CD14-positive monocyte (primary cell): ENCODE results near the gene MGAT5B. TPM values are rescaled to one million over a fixed set of nuclear protein-coding genes. Genes with fewer than 3 reads are reported as not detected.
"Not testable (repeated sequence)": the region's sequence is repeated elsewhere in the genome, so short reads cannot be mapped to it uniquely, and the experiment has no call there.

Experiments used
- DNase-seq, 3 donors: peaks; one replicate each; pipeline ENCODE4 v3.0.0-alpha.2; 2011 to 2022
- H2AFZ ChIP-seq: 2 replicates; pipeline ENCODE4 v1.6.0; 2012; ENCODE audit warnings: mild to moderate bottlenecking, low read depth, low read length, inconsistent platforms; ENCODE audit not compliant: insufficient read depth, poor library complexity, severe bottlenecking
- H3K27ac ChIP-seq, 2 donors: 1 replicate in 1 of 2; 2 replicates in 1 of 2; pipeline ENCODE4 v1.5.1; 2012 to 2013; ENCODE audit warnings: low read length in 2 of 2, control low read depth in 1 of 2, inconsistent platforms in 1 of 2, low read depth in 1 of 2, mild to moderate bottlenecking in 1 of 2
- H3K27me3 ChIP-seq, 2 donors: one replicate each; pipeline versions ENCODE4 v1.6.0 to v1.6.1; 2011 to 2013; ENCODE audit warnings: low read length in 2 of 2; ENCODE audit not compliant: control insufficient read depth in 2 of 2, insufficient read depth in 2 of 2
- H3K36me3 ChIP-seq, 2 donors: replicated peaks in 1 of 2; 1 replicate in 1 of 2; 2 replicates in 1 of 2; pipeline versions ENCODE4 v1.5.1 to v1.6.1; 2012 to 2013; ENCODE audit warnings: low read length in 2 of 2, control low read depth in 1 of 2, inconsistent platforms in 1 of 2, mild to moderate bottlenecking in 1 of 2; ENCODE audit not compliant: insufficient read depth in 2 of 2, control insufficient read depth in 1 of 2
- H3K4me1 ChIP-seq, 2 donors: 1 replicate in 1 of 2; 2 replicates in 1 of 2; pipeline versions ENCODE4 v1.5.1 to v1.6.1; 2012 to 2013; ENCODE audit warnings: low read length in 2 of 2, control low read depth in 1 of 2, inconsistent platforms in 1 of 2, mild to moderate bottlenecking in 1 of 2, moderate library complexity in 1 of 2; ENCODE audit not compliant: insufficient read depth in 2 of 2, control insufficient read depth in 1 of 2
- H3K4me2 ChIP-seq: replicated peaks from 2 replicates; pipeline ENCODE3; 2012; ENCODE audit warnings: low read length, moderate library complexity, mild to moderate bottlenecking; ENCODE audit not compliant: poor library complexity, severe bottlenecking; ENCODE audit errors: extremely low read depth
- H3K4me3 ChIP-seq, 3 experiments: fragments of 200-600 bp in 1 of 3; sonication (generic) in 1 of 3; replicated peaks in 1 of 3; 1 replicate in 2 of 3; 2 replicates in 1 of 3; pipeline ENCODE4 v1.5.1; 2011 to 2013; ENCODE audit warnings: low read length in 3 of 3, mild to moderate bottlenecking in 3 of 3, control low read depth in 2 of 3, low read depth in 2 of 3, inconsistent platforms in 1 of 3, moderate library complexity in 1 of 3
- H3K79me2 ChIP-seq: 2 replicates; pipeline ENCODE4 v1.6.0; 2012; ENCODE audit warnings: mild to moderate bottlenecking, control low read depth, inconsistent platforms, low read length, moderate library complexity; ENCODE audit not compliant: insufficient read depth
- H3K9ac ChIP-seq: 2 replicates; pipeline ENCODE4 v1.6.0; 2017; ENCODE audit warnings: low read length, mild to moderate bottlenecking; ENCODE audit not compliant: insufficient read depth, poor library complexity, severe bottlenecking
- H3K9me3 ChIP-seq, 2 donors: replicated peaks in 1 of 2; 1 replicate in 1 of 2; 2 replicates in 1 of 2; pipeline versions ENCODE4 v1.5.1 to v1.6.1; 2012 to 2013; ENCODE audit warnings: low read length in 2 of 2, control low read depth in 1 of 2; ENCODE audit not compliant: control insufficient read depth in 1 of 2, insufficient read depth in 1 of 2
- H4K20me1 ChIP-seq: 2 replicates; pipeline ENCODE4 v1.6.0; 2012; ENCODE audit warnings: mild to moderate bottlenecking, low read length, control low read depth, moderate library complexity; ENCODE audit not compliant: insufficient read depth
- H3K27ac Mint-ChIP-seq, 7 donors: one replicate each; pipeline ENCODE4 v1.8.0; 2020; ENCODE audit warnings: mild to moderate bottlenecking in 7 of 7, mixed read lengths in 7 of 7, moderate library complexity in 6 of 7, inconsistent platforms in 2 of 7
- H3K27me3 Mint-ChIP-seq, 3 donors: one replicate each; pipeline ENCODE4 v1.8.0; 2021 to 2022; ENCODE audit warnings: low read depth in 3 of 3, mild to moderate bottlenecking in 3 of 3, mixed read lengths in 3 of 3, moderate library complexity in 3 of 3, inconsistent platforms in 1 of 3
- H3K36me3 Mint-ChIP-seq, 2 donors: one replicate each; pipeline ENCODE4 v1.8.0; 2020; ENCODE audit warnings: mixed read lengths in 2 of 2, inconsistent platforms in 1 of 2, mild to moderate bottlenecking in 1 of 2
- H3K4me1 Mint-ChIP-seq: one replicate; pipeline ENCODE4 v1.8.0; 2020; ENCODE audit warnings: mild to moderate bottlenecking, mixed read lengths
- H3K4me3 Mint-ChIP-seq, 2 donors: one replicate each; pipeline ENCODE4 v1.8.0; 2020; ENCODE audit warnings: mild to moderate bottlenecking in 2 of 2, mixed read lengths in 2 of 2, moderate library complexity in 1 of 2
- H3K9me3 Mint-ChIP-seq, 7 donors: one replicate each; pipeline ENCODE4 v1.8.0; 2020 to 2022; ENCODE audit warnings: mixed read lengths in 7 of 7, mild to moderate bottlenecking in 6 of 7, moderate library complexity in 6 of 7, inconsistent platforms in 2 of 7
- WGBS: methylation state at CpG from one replicate; pipeline ENCODE4 v1.1.5; 2013; ENCODE audit warnings: missing lambda C conversion rate; ENCODE audit not compliant: insufficient coverage; 5-methylcytosine and 5-hydroxymethylcytosine counted together
- intact Hi-C, 2 donors: fragments of 100-400 bp; cut with micrococcal nuclease; formaldehyde crosslinking; loops; one replicate each; pipeline versions ENCODE4 v1.15.0 to v1.15.1; 2023
- polyA plus RNA-seq, 3 donors: library from polyadenylated mRNA; depleted of rRNA in 1 of 3; unstranded in 2 of 3; stranded (reverse) in 1 of 3; fragments of 300-500 nt in 2 of 3; fragments of >200 nt in 1 of 3; fragmentation: Illumina TruSeq in 2 of 3; gene quantifications; 1 replicate in 2 of 3; 2 replicates in 1 of 3; pipeline ENCODE4 v1.2.3, GENCODE V29; 2012 to 2021
- TF ChIP-seq, protein P1 (sequence below): fragments of 200-600 bp; IDR thresholded peaks from one replicate; pipeline ENCODE4 v1.8.0; 2022; ENCODE audit warnings: antibody characterized with exemption, mild to moderate bottlenecking

Gene MGAT5B
- polyA plus RNA-seq, 3 donors, result not detected

GRCh38 chr17:76847031-76847430 lies 21.2 kb upstream of the MGAT5B start:
- H3K27ac ChIP-seq, result no peak overlapping the region
- H3K27me3 Mint-ChIP-seq, result peaks cover 9 to 21% (median 11%) of the 10 kb centered on the region in 3 donors
- WGBS, result 0% methylated on average over 1 of the region's 2 CpGs

DNA sequence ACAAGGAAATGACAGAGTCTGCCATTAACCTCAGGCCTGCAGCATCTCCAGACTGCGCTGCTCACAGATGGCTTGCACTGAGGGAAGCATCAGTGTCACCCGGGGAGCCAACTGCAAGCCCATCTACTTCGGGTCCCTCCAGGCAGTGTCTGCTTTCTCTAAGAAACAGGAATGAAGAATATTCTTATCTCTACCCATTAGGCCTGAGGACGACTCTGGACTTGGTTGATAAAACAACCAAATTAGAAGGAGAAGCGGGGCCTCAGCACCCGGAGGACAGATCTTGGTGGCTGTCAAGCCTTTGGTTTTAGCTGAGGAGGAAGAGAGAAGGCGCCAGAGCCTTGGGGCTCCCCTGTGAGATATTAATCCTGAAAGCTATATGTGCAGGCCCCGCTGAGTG lies 19.5 kb upstream of the MGAT5B start:
- TF ChIP-seq, protein P1, sequence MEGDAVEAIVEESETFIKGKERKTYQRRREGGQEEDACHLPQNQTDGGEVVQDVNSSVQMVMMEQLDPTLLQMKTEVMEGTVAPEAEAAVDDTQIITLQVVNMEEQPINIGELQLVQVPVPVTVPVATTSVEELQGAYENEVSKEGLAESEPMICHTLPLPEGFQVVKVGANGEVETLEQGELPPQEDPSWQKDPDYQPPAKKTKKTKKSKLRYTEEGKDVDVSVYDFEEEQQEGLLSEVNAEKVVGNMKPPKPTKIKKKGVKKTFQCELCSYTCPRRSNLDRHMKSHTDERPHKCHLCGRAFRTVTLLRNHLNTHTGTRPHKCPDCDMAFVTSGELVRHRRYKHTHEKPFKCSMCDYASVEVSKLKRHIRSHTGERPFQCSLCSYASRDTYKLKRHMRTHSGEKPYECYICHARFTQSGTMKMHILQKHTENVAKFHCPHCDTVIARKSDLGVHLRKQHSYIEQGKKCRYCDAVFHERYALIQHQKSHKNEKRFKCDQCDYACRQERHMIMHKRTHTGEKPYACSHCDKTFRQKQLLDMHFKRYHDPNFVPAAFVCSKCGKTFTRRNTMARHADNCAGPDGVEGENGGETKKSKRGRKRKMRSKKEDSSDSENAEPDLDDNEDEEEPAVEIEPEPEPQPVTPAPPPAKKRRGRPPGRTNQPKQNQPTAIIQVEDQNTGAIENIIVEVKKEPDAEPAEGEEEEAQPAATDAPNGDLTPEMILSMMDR, result no peak
- no peak for DNase-seq
- no peak overlapping the region for H3K4me2 ChIP-seq
- intact Hi-C loops, result no loop called here
- Mint-ChIP-seq H3K4me1 (peaks cover 2% of the 10 kb centered on the region), H3K27me3 (peaks cover 4 to 14% (median 6%) of the 10 kb centered on the region in 3 donors), H3K9me3 (peaks cover 0 to 3% (median 0%) of the 10 kb centered on the region in 7 donors), H3K36me3 (no peaks in the 10 kb centered on the region), H3K27ac (no peak overlapping the region), H3K4me3 (no peak overlapping the region)
- no peaks in the 10 kb centered on the region for H4K20me1 ChIP-seq
- 87% methylated on average over 5 of the region's 8 CpGs for WGBS
- H3K36me3 ChIP-seq, result no peaks in the 10 kb centered on the region
- H3K27ac ChIP-seq, result no peak overlapping the region
- no peak overlapping the region for H2AFZ ChIP-seq
- no peak overlapping the region for H3K9ac ChIP-seq
- no peaks in the 10 kb centered on the region for H3K79me2 ChIP-seq
- no peaks in the 10 kb centered on the region for H3K4me1 ChIP-seq
- no peaks in the 10 kb centered on the region for H3K27me3 ChIP-seq
- H3K4me3 ChIP-seq, result no peak overlapping the region
- H3K9me3 ChIP-seq, result no peaks in the 10 kb centered on the region

More at GRCh38 chr17:76847031-76847430, 21.2 kb upstream of the MGAT5B start:
- H3K27ac Mint-ChIP-seq, result no peak overlapping the region
- DNase-seq, result no peak
- Histone ChIP-seq H3K4me1 (no peaks in the 10 kb centered on the region), H3K27me3 (peaks cover 2 to 4% of the 10 kb centered on the region in 2 donors), H4K20me1 (no peaks in the 10 kb centered on the region), H3K4me2 (no peak overlapping the region), H3K36me3 (no peaks in the 10 kb centered on the region), H2AFZ (no peak overlapping the region), H3K79me2 (no peaks in the 10 kb centered on the region), H3K4me3 (no peak overlapping the region), H3K9me3 (no peaks in the 10 kb centered on the region), H3K9ac (no peak overlapping the region)
- TF ChIP-seq, protein P1, result no peak
- H3K36me3 Mint-ChIP-seq, result no peaks in the 10 kb centered on the region
- H3K4me3 Mint-ChIP-seq, result no peak overlapping the region
- peaks cover 0 to 3% (median 0%) of the 10 kb centered on the region in 7 donors for H3K9me3 Mint-ChIP-seq
- H3K4me1 Mint-ChIP-seq, result peaks cover 2% of the 10 kb centered on the region
- intact Hi-C loops, result no loop called here

DNA sequence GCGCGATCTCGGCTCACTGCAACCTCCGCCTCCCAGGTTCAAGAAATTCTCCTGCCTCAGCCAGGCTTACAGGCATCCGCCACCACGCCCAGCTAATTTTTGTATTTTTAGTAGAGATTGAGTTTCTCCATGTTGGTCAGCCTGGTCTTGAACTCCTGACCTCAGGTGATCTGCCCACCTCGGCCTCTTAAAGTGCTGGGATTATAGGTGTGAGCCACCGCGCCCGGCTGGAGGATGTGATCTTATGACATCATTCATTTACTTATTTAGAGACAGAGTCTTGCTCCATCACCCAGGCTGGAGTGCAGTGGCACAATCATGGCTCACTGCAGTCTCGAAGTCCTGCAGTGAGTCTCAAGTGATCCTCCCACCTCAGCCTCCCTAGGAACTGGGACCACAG lies 19.0 kb upstream of the MGAT5B start:
- H2AFZ ChIP-seq, DNase-seq, H3K9me3 ChIP-seq, H3K36me3 ChIP-seq, H3K4me2 ChIP-seq, intact Hi-C loops, H3K79me2 ChIP-seq, H3K9ac ChIP-seq, H3K4me3 ChIP-seq, H3K27me3 ChIP-seq, H3K27ac Mint-ChIP-seq, H3K36me3 Mint-ChIP-seq, H3K4me1 Mint-ChIP-seq, H3K27ac ChIP-seq, H3K4me3 Mint-ChIP-seq, H4K20me1 ChIP-seq, H3K9me3 Mint-ChIP-seq, H3K4me1 ChIP-seq: not testable (repeated sequence)
- WGBS, result 83% methylated on average over 1 of the region's 11 CpGs
- peaks cover 4 to 14% (median 6%) of the 10 kb centered on the region in 3 donors for H3K27me3 Mint-ChIP-seq
